DMS153 treated with DMSO at 0.1 percent for 48 hours (cell line): ENCODE results near the gene HDAC1.
"Not testable (repeated sequence)": the region's sequence is repeated elsewhere in the genome, so short reads cannot be mapped to it uniquely, and the experiment has no call there.

Experiments used
- DNase-seq: peaks from one replicate; lab custom pipeline; 2025; ENCODE audit not compliant: unreplicated experiment; lab: John Stamatoyannopoulos, UW

Gene HDAC1

GRCh38 chr1:32345289-32345827, 53.5 kb downstream of the HDAC1 start:
- peak; percentile 47 for DNase-seq

- no peak for DNase-seq
Observed at GRCh38 chr1:32346532-32347157, 54.8 kb downstream of the HDAC1 start.

DNA sequence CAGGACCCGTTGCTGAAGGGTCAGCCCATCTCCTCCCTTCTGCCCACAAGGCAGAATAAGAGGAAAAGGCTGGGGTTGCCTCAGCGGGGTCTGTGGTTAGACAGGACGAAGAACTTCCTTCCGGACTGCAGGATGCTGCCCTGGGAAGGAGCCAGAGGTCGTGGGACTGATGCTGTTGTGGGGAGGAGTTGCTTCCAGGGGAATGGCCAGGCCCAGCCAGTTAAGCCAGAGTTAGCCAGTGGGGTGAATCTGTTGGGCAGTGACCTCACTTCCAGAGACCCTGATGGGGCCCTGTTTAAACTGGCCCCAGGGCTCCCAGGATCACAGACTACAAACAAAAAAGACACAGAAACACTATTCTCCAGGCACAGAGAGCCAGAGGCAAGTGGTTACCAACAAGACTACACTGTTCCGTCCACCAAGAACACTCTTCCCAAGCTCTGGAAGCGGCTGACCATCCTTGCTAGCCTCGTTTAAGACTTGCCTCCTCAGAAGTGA, 57.4 kb downstream of the HDAC1 start:
- no peak for DNase-seq

DNA sequence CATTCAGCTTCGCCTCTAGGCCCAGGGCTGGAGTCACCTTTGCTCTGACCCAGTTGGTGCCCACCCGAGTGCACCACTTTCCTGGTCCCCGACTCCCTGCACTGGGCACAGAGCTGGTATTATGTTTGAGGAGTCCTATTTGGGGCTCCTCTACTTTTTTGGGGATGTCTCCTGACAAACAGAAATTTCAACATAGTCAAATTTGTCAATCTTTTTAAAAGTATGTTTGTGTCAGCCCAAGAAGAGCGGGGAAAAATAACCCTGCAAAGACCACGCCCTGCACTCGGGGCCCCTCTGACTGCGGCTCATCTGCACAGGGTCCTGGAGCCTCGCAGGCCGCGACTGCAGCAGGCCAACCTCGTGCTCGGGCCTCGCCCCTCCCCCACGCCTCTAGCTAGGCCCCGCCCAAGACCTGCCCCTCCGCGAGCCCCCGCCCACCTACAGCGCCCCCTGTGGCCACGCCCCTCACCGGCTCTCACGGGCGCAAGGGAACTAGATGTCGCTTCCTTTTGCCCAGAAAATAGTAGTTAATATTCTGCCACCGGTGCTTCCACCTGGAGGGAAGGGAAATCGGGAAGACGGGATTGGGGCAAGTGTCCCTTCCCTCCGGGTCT, 59.0 kb downstream of the HDAC1 start:
- peak; percentile 99 for DNase-seq

DNA sequence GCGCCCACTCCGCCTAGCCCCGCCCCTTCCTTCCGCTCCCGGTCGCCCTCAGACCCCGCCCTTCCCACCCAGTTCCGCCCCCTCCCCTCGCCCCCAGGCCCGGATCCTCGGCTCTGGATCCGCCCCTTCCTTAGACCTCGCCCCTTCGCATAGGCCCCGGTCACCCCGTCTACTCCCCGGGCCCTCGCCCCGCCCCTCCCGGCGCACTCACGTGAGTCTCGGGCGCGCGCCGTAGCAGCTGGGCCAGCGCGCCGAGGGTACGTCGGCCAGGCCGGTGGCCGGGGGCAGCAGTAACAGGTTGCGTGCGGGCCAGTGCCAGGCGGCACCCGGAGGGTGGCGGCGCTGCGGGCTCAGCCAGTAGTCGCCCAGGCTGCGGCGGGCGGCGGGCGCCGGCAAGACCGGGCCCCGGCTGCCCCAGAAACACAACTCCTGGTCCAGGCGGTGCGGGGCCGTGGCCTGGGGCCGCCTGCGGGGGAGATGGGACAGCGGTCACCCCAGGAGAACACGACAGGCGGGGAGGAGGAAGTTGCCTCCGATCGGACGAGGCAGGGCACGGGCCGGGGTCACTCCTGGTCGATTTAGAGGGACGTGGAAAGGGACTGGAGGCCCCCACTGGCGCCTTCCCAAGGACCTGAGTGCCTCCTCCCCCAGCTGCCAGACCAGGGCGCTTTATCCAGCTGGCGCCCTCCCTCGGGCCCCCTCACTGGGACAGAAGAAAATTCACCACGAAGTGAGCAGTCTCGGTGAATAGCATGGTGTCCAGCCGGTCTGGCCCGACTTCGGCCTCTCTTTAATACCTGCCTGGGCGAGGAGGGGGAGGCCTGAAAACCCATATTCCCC, 59.7 kb downstream of the HDAC1 start:
- peak; percentile 99 for DNase-seq

DNA sequence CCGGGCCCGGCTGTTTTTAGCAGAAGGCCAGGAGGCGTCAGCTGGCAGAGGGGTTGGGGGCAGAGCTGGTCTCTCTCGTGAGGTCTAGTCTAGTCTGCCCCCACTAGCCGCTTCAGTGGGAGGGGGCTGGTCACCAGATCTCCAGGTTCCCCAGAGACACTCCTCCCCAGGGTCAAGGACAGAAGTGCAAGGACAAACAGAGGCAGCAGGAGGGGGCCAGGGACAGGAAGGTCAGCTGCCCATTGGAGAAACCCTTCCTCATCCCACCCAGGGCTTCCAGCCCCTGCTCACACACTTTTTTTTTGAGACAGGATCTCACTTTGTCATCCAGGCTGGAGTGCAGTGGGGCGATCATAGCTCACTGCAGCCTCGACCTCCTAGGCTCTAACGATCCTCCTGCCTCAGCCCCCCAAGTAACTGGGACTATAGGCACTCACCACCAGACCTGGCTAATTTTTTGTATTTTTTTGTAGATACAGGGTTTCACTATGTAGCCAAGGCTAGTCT, 60.4 kb downstream of the HDAC1 start:
- no peak for DNase-seq

- DNase-seq: no peak
Observed at GRCh38 chr1:32352831-32353383, 61.0 kb downstream of the HDAC1 start.

DNA sequence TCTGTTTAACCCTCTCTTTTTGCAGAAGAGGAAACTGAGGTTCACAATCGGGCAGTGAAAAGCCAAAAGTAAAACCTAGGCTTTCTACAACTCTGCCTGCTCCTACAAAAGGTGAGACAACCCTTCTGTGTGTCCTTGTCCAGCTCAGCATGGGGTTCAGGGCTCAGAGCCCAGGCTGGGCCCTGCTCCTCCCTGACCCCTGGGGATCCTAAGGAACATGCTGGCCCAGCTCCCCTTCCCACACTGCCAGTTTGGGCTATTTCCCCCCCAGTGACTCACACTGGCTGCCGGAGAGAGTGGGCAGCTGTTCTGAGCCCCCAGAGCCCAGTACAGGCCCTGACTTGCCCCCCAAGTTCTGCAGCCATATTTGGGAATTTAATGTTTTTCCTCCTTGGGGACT, 61.5 kb downstream of the HDAC1 start:
- DNase-seq: no peak

- DNase-seq: no peak
Observed at GRCh38 chr1:32353886-32354570, 62.1 kb downstream of the HDAC1 start.

- not testable (repeated sequence) for DNase-seq
Observed at GRCh38 chr1:32355778-32356177, 63.9 kb downstream of the HDAC1 start.

GRCh38 chr1:32356478-32356877, 64.6 kb downstream of the HDAC1 start:
- no peak for DNase-seq

- DNase-seq: no peak
Observed at GRCh38 chr1:32357614-32358013, 65.7 kb downstream of the HDAC1 start.

DNA sequence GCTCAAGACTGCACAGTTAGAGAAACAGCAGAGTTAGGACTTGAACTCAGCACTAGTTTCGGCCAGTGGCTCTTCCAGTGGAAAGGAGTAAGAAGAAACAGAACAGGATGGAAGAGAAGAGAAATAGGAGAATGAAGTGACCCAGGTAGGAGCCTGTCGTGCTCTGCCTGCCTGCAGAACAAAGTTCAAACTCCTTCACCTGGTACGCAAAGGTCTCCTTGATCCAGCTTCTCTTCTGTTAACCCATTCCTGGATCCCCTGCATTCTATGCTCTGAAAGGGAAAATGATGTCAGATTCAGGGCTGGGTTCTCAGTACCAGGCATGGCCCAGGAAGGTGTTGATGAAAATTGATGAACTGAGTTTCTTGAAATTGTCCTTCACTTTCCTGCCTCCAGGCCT, 66.6 kb downstream of the HDAC1 start:
- DNase-seq: no peak

- no peak for DNase-seq
Observed at GRCh38 chr1:32361308-32361673, 69.4 kb downstream of the HDAC1 start.

DNA sequence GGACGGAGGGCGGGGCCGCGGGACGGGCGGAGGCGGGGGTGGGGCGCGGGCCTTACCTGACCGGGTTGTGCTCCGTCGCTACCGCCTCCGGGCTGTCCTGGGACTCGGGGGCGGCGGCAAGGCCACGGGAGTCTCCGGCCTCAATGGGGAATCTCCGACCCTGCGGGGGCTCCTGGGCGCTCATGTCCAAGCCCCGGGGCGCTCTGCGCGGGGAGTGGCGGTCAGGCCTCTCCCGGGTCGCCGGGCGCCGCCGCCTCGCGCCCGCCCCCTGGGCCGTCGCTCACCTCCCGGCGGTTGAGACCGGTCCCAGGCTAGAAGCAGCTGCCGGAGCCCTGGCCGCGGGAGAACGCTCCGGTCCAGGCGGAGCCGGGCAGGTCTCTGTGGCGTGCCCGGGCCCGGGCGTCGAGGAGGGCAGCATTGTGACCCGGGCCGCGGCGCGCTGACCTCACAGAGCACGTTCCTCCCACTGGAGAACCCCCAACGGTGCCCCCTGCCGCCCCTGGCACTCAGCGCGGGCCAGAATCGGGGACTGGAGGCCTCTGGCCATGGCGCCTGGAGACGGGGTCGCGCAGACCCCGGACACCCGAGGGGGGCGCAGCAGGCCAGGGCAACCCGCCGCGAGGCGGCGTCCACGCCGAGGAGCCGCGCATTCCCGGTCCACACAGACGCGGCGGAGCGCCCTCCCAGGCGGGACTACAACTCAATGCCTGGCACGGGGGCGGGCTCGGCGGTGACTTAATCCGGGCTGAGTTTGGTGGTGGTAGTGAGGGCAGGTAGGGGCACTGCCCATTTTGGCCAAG, 70.0 kb downstream of the HDAC1 start:
- no peak for DNase-seq

DNA sequence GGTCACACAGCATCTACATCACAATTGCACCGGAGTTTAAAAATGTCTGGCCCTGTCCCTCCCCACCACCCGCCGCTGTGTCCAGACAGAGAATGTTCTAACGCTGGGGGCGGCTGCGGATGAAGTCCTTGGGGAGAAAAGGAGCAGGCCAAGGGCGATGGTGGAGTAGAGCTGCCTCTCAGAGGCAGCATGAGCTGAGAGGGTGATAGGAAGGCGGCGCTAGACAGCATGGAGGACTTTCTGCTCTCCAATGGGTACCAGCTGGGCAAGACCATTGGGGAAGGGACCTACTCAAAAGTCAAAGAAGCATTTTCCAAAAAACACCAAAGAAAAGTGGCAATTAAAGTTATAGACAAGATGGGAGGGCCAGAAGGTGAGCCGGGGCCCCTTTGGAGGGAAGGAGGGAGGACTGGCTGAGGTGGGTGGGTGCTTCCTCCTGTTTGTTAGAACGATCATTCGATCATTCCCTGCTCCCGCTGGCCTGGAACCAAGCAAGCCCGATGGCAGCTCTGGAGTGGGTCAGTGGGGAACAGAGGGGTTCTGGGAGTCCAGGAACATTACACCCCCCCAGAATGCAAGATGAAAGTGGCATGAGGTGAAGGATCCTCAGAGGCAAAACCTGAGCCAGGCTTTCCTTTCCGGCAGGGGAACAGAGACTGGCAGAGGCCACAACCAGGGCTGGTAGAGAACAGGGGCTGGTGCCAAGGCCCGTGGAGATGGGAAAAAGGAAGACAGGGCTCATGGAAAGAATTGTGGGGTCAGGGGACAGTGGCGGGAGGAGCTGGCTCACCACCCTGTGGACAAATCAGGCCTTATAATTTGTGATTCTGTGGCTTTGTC, 70.8 kb downstream of the HDAC1 start, which contains the start of the genes FAM229A and TSSK3:
FAM229A (minus strand) TSS at position 12 of the 840 bp plus-strand sequence. CDS start 394 bp downstream, outside the sequence.
TSSK3 (plus strand) TSS at position 66 of the 840 bp plus-strand sequence; CDS start at position 229, 163 bp downstream.
- no peak for DNase-seq

GRCh38 chr1:32363713-32364112, 71.8 kb downstream of the HDAC1 start:
- no peak for DNase-seq

DNA sequence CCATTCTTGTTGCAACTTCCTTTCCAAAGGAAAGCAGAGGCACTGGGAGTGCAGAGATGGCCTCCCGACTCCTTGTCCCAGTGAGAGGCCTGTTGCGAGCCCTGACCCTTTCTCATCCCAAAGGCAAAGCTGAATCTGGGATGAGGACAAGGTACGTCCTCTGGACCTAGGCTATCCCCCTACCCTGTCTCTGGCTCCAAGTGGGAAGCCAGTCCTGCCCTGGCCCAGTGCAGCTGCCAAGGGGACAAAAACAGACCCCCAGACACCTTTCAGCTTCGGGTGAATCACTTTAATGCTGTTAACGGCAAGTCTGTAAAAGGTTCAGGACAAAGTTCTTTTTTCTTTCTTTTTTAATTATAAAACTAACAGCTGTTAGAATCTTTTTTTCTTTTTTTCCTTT, 73.0 kb downstream of the HDAC1 start:
- DNase-seq: no peak

DNA sequence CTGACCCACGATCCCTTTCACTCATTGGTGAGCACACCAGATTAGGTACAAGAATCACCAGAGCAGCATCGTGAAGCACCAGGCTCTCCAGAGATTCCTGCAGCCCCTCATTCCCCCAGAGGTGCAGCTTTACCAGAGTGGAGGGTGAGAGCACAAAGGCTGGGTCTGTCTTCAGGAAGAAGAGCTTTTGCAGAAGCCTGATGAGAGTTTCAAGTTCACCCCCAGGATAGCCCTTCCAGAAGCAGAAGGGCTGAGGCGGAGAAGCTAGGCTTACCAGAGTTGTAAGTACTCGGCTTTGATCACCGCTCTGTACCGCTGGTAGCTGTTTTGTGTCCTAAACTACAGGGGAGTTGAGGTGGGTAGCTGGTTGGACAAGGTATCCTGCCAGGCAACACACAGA, 73.6 kb downstream of the HDAC1 start:
- no peak for DNase-seq
